Ovary (tissue), 3 donors: ENCODE measurements around the gene GATAD2A.

Source experiments
- CTCF ChIP-seq, 3 donors: fragments of 450-650 bp in 2 of 3; fragments of 200-600 bp in 1 of 3; IDR thresholded peaks; one replicate each; pipeline versions ENCODE4 v1.5.1 to v1.8.0; 2016 to 2022; ENCODE audit warnings: antibody characterized with exemption in 3 of 3, mild to moderate bottlenecking in 1 of 3
- EP300 ChIP-seq: sonication (generic); formaldehyde crosslinking; IDR thresholded peaks from one replicate; pipeline ENCODE4 v1.6.1; 2017; ENCODE audit warnings: antibody characterized with exemption
- POLR2A ChIP-seq: fragments of 450-650 bp; IDR thresholded peaks from one replicate; pipeline ENCODE4 v1.6.1; 2017; ENCODE audit warnings: antibody characterized with exemption, mild to moderate bottlenecking, moderate library complexity
- donor health status: DM: no; HTN: no; CAD: no.

GRCh38 chr19:19523177-19523576 lies 117.7 kb downstream of the GATAD2A start:
- TF ChIP-seq CTCF (IDR thresholded peaks at IDR 0.05) (no peak), POLR2A (no peak), EP300 (no peak)
